Pancreas (tissue), 10 donors: ENCODE data around the gene ROBO1. TPM values are rescaled to one million over a fixed set of nuclear protein-coding genes. Genes with fewer than 3 reads are reported as not detected.

ENCODE experiments used
- ATAC-seq, 4 donors: fragments of 200-7000 bp; cut with Tn5 transposase; one replicate each; pipeline versions ENCODE4 v1.8.0 to v1.9.1; 2020; ENCODE audit warnings: mild to moderate bottlenecking in 4 of 4, moderate library complexity in 4 of 4
- DNase-seq, 6 donors: peaks; one replicate each; pipeline ENCODE4 v3.0.0-alpha.2; 2020
- FAIRE-seq: peaks from 2 replicates; lab custom pipeline; 2012; peaks lifted over from hg19 to GRCh38; lab: Jason Lieb, UNC
- H3K27ac ChIP-seq, 4 donors: fragments of 200-600 bp; sonication (generic); 1 replicate in 3 of 4; 2 replicates in 1 of 4; pipeline versions ENCODE4 v1.5.0 to v1.8.0; 2020
- H3K27me3 ChIP-seq, 4 donors: fragments of 200-600 bp; one replicate each; pipeline ENCODE4 v1.8.0; 2021
- H3K36me3 ChIP-seq, 3 donors: fragments of 200-600 bp; sonication (generic) in 1 of 3; one replicate each; pipeline versions ENCODE4 v1.5.0 to v1.8.0; 2020 to 2021
- H3K4me1 ChIP-seq, 3 donors: fragments of 200-600 bp; one replicate each; pipeline ENCODE4 v1.8.0; 2021
- H3K4me3 ChIP-seq, 4 donors: fragments of 200-600 bp; sonication (generic) in 2 of 4; one replicate each; pipeline versions ENCODE4 v1.5.0 to v1.8.0; 2020 to 2021
- H3K9me3 ChIP-seq, 4 donors: fragments of 200-600 bp; one replicate each; pipeline ENCODE4 v1.8.0; 2021
- CTCF ChIP-seq, 4 donors: fragments of 200-600 bp; sonication (generic) in 3 of 4; IDR thresholded peaks; one replicate each; pipeline versions ENCODE4 v1.5.0 to v1.8.0; 2021; ENCODE audit warnings: antibody characterized with exemption in 4 of 4
- WGBS, 2 donors: extraction: QIAGEN DNeasy Blood & Tissue Kit; methylation state at CpG; one replicate each; pipeline ENCODE4 v1.1.7; 2013; 5-methylcytosine and 5-hydroxymethylcytosine counted together
- intact Hi-C, 3 donors: fragments of 100-400 bp; cut with DNase I; formaldehyde crosslinking; loops; one replicate each; pipeline versions ENCODE4 v1.11.1 to v1.14.2; 2022
- polyA plus RNA-seq, 2 donors: library from polyadenylated mRNA; stranded (reverse); fragments of 200-250 nt; gene quantifications; one replicate each; pipeline ENCODE4 v1.2.3, GENCODE V29; 2013
- total RNA-seq, 6 donors: library from RNA; stranded (reverse); fragmentation: NEBNext Ultra II Directional in 4 of 6; extraction: Animal tissue kit (Norgen Biotek cat#: 25700) in 4 of 6; gene quantifications; one replicate each; pipeline versions ENCODE4 v1.2.1 to v1.2.4, GENCODE V29; 2021 to 2023
- donor health status: healthy with polysubstance abuse.
- donor health status: DM: no; HTN: no; CAD: no; lungs with moderate emphysema.
- donor health status: DM: no; HTN: no; CAD: no.
- donor health status: control.
- donor health status: control.
- donor health status: Bipolar disorder and iron deficiency.
- donor health status: DM: yes; HTN: yes; CAD: no.
- donor health status: DM: no; HTN: no; CAD: no.
- donor health status: DM: no; HTN: no; CAD: no.
- donor health status: DM: yes; HTN: yes; CAD: no.

The ROBO1 gene
- total and polyA plus RNA-seq, 8 donors = 0.51 to 8.5 (median 2.8) TPM

- Histone ChIP-seq H3K4me3 (no peak overlapping the region), H3K27ac (no peak overlapping the region), H3K27me3 (no peaks in the 10 kb centered on the region), H3K36me3 (no peaks in the 10 kb centered on the region), H3K9me3 (no peaks in the 10 kb centered on the region), H3K4me1 (no peaks in the 10 kb centered on the region)
- intact Hi-C loops = no loop called here
- no peak for FAIRE-seq
- no peak for TF ChIP-seq CTCF (IDR thresholded peaks at IDR 0.05)
- WGBS, 2 donors = 83 to 95% methylated on average over 1 of the region's 1 CpG
- no peak for ATAC-seq
- DNase-seq = no peak
Observed at GRCh38 chr3:78918361-78919020, 849.3 kb downstream of the ROBO1 start.

GRCh38 chr3:78917536-78917935 is 850.3 kb downstream of the ROBO1 start:
- intact Hi-C loops = no loop called here
- no peak for DNase-seq
- WGBS, 2 donors = 78 to 86% methylated on average over 2 of the region's 2 CpGs
- no peak for FAIRE-seq
- H3K36me3 ChIP-seq = no peaks in the 10 kb centered on the region
- no peak for ATAC-seq
- no peaks in the 10 kb centered on the region for H3K9me3 ChIP-seq
- H3K27ac ChIP-seq = no peak overlapping the region
- H3K4me1 ChIP-seq = no peaks in the 10 kb centered on the region
- no peaks in the 10 kb centered on the region for H3K27me3 ChIP-seq
- no peak for TF ChIP-seq CTCF (IDR thresholded peaks at IDR 0.05)
- H3K4me3 ChIP-seq = no peak overlapping the region

- Histone ChIP-seq H3K36me3 (no peaks in the 10 kb centered on the region), H3K4me1 (no peaks in the 10 kb centered on the region), H3K9me3 (no peaks in the 10 kb centered on the region), H3K27me3 (no peaks in the 10 kb centered on the region), H3K27ac (no peak overlapping the region), H3K4me3 (no peak overlapping the region)
- 30 to 38% methylated on average over 2 of the region's 2 CpGs for WGBS, 2 donors
- no peak for TF ChIP-seq CTCF (IDR thresholded peaks at IDR 0.05)
- FAIRE-seq (no peak), DNase-seq (no peak), ATAC-seq (no peak)
- intact Hi-C loops = no loop called here
Observed at GRCh38 chr3:78913711-78914110, 854.1 kb downstream of the ROBO1 start.

GRCh38 chr3:78912687-78913086 is 855.1 kb downstream of the ROBO1 start:
- H3K27ac ChIP-seq = no peak overlapping the region
- H3K36me3 ChIP-seq = no peaks in the 10 kb centered on the region
- WGBS, 2 donors = 46 to 47% methylated on average over 3 of the region's 3 CpGs
- H3K27me3 ChIP-seq = no peaks in the 10 kb centered on the region
- FAIRE-seq = no peak
- no peak for DNase-seq
- H3K4me3 ChIP-seq = no peak overlapping the region
- TF ChIP-seq CTCF (IDR thresholded peaks at IDR 0.05) = no peak
- H3K9me3 ChIP-seq = no peaks in the 10 kb centered on the region
- intact Hi-C loops = no loop called here
- no peak for ATAC-seq
- no peaks in the 10 kb centered on the region for H3K4me1 ChIP-seq

- Histone ChIP-seq H3K27me3 (no peaks in the 10 kb centered on the region), H3K27ac (no peak overlapping the region), H3K36me3 (no peaks in the 10 kb centered on the region), H3K9me3 (no peaks in the 10 kb centered on the region), H3K4me3 (no peak overlapping the region), H3K4me1 (no peaks in the 10 kb centered on the region)
- WGBS, 2 donors = 43 to 48% methylated on average over 5 of the region's 5 CpGs
- FAIRE-seq (no peak), DNase-seq (no peak), ATAC-seq (no peak)
- intact Hi-C loops = no loop called here
- TF ChIP-seq CTCF (IDR thresholded peaks at IDR 0.05) = no peak
Observed at GRCh38 chr3:78912259-78912658, 855.5 kb downstream of the ROBO1 start.
